Cerebellar cortex (tissue), 1 donor: Measurements from ENCODE around the gene CHD2.
"Not testable (repeated sequence)": the region's sequence is repeated elsewhere in the genome, so short reads cannot be mapped to it uniquely, and the experiment has no call there.

Source experiments
- DNase-seq: peaks from one replicate; pipeline ENCODE4 v3.0.0-alpha.2; 2015; ENCODE audit warnings: low spot score

Gene CHD2

DNA sequence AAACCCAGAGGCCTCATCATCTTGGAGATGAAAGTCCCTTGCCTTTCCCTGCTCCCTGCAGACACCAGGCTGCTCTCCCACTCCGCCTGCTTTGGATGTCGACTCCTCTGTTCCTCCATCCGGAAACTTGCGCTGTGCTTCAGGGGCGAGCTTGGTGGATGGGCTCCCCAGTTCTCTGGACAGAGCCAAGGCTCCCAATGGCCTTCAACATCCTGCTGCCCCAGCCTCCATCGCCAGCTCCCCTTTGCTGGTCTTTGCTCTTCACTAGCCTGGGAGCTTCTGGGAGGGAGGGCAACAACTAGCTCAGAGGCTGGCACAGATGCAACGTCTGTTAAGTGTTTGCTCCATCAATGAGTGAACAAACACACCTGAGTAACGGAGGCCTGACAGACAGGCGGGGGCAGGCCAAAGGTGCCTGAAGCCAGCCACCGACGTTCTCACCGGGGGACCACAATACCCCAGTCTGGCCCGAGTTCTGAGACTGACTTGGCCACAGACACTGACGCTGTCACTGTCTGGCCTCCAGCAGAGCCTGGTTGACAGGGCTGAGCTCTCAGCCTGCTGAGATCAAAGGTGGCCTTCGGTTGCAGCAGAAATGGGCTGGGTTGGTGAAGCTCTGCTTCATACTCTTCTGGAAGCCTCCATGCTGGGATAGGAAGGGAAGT is 149.9 kb downstream of the CHD2 start:
- no peak for DNase-seq

- DNase-seq = no peak
Measured at GRCh38 chr15:93050648-93051047, 150.5 kb downstream of the CHD2 start.

DNA sequence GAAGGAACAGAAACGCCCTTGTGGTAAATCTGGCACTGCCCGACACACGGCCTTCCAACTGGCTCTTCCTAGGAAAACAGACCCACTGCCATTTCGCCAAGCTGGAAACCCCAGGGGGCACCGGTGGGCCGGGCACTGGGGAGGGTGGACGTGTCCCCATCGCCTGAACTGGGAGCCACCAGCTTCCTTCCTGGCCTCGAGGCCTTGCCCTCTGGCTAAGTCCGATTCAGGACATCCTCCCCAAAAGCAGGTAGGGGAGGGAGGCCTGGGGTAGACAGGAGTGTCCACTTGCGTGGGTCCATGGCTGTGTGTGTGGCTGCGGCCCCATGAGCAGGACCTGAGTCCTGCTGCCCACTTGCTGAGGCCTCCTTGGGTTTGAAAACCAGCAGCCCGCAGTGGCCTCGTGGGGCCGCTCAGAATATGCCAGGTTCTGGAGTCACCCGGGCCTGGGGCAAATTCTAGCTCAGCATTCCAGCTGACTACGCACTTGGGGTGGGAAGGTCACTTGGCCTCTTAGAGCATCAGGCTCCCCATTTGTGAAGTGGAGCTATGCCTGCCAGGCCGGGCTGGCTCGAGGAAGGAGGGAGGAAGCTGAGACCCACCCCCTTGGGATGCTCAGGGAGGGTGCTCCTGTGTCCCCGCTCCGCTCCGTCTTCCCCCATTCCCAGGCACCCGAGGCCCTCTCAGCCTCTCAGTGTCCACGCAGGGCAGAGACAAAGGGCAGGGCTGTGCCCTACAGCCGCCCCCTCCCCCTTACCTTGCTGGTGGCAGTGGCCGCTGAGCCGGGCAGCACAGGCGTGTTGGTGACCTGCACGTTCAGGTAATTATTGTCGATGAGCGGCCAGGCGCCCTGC is 151.3 kb downstream of the CHD2 start:
- no peak for DNase-seq

GRCh38 chr15:93052090-93052879 is 152.2 kb downstream of the CHD2 start:
- DNase-seq = peak; percentile 14

GRCh38 chr15:93055211-93055610 is 155.1 kb downstream of the CHD2 start:
- no peak for DNase-seq

DNA sequence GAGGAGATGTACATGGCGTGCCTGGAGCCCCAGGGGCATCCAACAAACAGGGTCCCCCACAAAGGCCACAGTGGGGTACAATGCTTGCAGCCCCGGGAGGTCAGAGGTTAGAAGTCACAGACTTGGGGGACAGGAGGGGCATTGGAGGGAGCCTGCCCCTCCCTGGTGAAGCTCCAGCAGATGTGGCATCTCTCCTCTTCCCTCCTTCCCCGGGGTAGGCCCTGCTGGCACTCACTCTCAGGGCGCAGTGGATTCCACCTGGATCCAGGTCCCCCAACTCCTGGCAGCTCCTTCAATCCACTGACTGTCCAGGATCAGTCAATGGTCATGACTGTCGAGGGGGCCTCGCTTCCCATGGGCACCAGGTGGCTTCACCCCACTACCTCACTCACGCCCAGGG is 156.7 kb downstream of the CHD2 start:
- no peak for DNase-seq

- no peak for DNase-seq
Measured at GRCh38 chr15:93057618-93058017, 157.5 kb downstream of the CHD2 start.

DNA sequence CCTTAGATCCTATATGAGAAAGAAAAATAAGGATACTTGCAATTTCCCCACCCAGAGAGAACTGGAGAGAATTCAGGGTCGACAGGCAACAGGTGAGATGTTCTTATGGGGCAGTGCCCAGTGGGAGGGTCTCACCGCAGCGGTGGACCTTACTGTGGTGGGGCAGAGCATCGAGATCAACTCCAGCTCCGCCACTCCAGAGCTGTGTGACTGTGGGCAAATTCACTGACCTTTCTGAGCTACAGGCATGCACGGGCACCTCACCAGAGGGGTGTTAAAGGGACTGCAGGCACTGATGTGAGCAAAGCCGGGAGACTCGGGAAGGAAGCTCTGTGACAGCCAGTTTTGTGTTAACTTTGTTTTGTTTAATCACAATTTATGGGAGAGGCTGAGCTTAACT is 158.0 kb downstream of the CHD2 start:
- no peak for DNase-seq

GRCh38 chr15:93058904-93059427 is 158.8 kb downstream of the CHD2 start:
- no peak for DNase-seq

GRCh38 chr15:93059442-93059841 is 159.3 kb downstream of the CHD2 start:
- DNase-seq = no peak

- DNase-seq = no peak
Measured at GRCh38 chr15:93060336-93061248, 160.5 kb downstream of the CHD2 start.

DNA sequence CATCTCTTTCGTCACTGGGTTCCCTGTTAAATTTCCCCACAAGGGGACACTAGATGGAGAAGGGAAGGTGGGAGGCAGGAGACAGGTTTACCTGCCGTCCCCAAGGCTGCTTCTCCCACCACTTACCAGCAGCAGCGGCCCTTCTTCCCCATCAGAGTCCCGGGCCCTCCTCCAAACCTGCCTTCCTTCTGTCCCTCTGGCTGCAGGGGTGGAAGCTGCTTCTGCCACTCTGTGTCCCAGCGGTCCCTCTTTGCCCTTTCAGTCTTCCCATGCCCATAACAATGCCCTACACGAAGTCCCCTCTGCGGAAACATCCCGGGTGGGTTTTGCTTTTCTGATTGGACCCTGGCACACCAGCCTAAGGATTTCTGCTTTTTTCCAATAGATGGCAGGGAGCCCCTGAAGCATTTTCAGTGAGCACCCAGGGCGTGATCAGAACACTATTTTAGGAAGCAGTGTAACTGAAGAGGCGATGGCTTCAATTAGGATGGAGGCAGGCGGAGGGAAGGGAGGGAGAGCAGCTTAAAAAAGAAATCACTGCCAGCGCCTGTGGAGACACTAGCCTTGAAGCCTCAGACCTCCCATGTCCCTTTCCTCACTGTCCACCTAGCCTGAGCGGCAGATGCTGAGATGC is 162.6 kb downstream of the CHD2 start:
- DNase-seq = not testable (repeated sequence)

- no peak for DNase-seq
Measured at GRCh38 chr15:93063262-93063671, 163.1 kb downstream of the CHD2 start.

DNA sequence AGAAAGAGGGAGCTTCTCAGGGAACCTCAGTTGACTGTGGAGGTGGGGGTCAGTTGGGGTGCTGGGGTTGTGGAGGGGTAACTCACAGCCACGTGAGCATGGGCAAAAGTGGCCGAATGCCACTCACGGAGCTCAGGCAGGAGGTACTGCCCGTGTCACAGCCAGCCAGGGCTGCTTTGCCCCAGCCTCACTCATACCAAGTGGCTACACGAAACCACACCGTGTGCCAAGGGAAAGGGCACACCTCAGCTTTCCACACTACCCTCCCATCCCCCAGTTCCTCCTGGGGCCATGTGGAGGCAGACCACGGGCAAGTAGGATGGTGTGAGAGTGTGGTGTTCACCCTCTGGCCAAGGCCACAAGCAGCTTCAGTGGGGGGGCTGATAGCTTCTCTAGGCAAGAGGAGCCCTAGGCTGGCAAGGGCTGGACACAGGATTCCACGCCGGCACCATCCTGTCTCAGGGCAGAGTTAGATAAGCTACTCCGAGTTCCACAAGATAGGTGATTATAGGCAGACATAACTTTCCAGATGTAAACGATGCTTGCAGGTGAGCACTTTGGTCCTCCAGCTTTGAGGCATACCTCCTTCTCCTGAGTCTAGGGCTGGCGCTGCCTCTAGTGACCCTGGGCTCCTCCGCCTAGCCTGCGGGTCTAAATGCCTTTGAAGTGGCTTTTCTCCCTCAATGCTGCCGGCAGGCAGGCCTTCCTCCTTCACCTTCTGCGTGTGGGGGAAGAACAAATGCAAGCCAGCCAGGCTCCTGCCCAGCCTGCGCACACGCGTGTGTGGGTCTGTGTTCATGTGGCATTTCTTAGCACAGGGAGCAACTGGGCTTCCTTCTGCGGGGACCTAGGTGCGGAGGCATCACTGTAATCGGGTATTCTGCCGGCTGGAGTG is 163.9 kb downstream of the CHD2 start:
- DNase-seq = no peak

GRCh38 chr15:93065641-93066045 is 165.5 kb downstream of the CHD2 start:
- DNase-seq = no peak

DNA sequence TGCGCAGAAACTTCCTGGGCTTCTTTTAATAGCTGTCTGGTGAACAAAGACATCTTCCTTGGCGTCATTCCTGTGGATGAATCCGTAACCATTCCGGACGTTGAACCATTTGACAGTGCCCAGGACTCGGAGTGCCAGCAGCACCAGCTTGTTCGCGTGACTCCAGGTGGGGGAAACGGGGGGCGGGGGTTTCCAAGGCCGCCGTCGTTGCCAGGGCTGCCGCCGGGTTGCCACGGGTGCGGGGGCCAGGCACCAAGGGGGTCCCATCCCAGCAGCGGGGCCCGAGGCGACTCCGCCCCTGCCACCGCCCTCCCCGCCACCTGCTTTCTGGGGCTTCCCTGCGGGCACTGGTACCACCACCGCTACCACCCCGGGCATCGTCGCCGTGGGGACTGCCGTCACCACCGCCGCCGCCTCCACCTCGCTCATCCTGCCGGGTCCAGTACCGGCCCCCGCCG is 166.1 kb downstream of the CHD2 start:
- DNase-seq = no peak

DNA sequence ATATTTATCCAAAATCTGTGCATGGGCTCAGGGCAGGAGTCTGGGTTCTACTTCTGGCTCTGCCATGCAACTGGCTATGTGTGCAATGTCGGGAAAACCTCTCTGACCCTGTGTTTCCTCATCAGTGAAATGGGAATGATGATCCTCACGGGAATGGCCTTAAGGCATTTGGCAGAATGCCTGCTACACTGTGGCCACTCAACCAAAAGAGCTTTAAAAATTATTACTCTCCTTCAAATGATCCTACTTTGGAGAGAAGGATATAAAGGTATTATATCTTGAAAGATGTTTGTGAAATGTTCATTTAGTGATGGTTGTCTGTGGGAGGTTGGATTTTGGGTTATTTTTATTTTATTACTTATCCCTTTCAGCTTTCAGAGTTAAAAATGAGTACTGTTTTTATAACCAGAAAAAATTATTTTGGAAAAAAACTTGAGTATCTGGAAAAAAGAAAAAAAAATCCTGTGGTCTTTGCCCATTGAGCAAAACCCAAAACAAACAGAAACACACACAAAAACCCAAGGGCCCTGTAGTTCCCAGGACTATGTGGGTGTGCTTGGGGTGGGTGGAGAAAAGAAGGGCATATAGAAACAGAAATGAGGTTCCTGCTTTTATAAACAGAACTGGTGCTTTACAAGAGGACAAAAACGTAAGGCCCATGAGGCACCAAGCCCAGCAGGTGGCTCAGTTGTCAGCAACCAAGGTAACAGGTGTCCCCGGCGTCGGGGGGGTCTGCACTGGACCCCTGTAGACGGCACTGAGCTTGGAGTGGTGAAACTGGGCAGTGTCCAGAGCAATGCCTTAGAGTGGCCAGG is 166.9 kb downstream of the CHD2 start:
- no peak for DNase-seq

- DNase-seq = no peak
Measured at GRCh38 chr15:93067649-93068085, 167.5 kb downstream of the CHD2 start.
